ENCODE data around the gene WDHD1.
"Not testable (repeated sequence)": the region's sequence is repeated elsewhere in the genome, so short reads cannot be mapped to it uniquely, and the experiment has no call there.

Gene WDHD1

DNA sequence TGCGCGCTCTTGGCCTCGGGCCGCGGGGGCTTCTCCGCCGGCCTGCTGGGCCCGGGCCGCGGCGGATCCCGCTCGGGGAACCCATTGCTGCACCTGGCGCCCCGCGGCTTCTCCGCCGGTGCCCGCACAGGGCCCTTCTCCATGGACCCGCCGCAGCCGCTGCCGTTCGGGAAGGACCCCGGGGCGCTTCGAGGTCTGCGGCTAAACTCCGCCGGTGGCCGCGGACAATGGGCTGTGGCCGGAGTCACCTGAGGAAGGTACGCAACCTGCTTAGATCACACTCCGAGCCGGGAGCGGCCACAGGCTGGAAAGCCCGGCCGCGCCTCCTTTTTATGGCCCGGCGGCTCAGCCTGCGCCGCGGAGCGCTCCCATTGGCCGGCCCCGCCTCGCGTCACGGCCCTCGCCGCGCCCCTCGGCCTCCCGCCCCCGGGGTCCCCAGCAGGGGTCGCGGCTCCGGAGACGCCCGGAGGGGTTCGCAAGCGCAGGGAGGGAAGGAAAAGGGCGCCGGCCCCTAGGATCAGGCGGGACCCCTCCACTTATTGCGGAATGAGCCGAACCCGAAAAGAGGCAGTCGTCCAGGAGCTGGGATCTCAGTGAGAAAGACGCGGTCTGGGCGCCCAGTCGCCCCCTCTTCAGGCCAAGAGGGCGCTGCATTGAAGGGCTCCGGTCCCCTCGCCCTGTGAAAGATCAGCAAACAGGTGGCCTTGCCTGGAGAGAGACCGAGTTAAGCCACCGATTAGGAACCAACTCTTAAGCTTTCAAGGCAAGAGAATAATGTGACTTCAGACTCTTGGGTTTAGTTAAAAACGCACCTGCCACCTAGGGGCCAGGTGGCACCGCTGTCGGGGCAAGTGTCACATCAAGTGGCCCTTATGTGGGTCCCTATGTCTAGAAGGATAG lies 124.1 kb downstream of the WDHD1 start, which contains the start of gene GCH1:
Gene GCH1 (minus strand): TSS at position 306 of the 900 bp plus-strand sequence. CDS start 163 bp downstream, at position 143.
- peak; percentile 84 to 90 for DNase-seq

DNA sequence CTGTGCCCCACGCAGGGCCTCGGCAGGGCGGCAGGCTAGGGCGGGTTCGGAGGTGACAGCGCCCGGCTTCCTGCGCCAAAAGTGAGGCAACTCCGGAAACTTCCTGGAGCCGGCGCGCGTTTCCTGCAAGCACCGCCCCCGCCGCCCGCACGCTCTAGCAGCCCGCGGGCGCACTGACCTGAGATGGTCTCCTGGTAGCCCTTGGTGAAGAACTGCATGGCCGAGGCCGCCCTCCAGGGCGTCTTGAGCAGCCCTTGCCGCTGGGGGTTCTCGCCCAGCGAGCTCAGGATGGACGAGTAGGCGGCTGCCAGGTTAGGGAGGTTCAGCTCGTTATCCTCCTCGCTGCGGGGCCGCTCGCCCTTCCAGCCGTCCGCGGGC lies 124.8 kb downstream of the WDHD1 start:
- peak in 1 of 2 experiments; percentile 35 for DNase-seq

DNA sequence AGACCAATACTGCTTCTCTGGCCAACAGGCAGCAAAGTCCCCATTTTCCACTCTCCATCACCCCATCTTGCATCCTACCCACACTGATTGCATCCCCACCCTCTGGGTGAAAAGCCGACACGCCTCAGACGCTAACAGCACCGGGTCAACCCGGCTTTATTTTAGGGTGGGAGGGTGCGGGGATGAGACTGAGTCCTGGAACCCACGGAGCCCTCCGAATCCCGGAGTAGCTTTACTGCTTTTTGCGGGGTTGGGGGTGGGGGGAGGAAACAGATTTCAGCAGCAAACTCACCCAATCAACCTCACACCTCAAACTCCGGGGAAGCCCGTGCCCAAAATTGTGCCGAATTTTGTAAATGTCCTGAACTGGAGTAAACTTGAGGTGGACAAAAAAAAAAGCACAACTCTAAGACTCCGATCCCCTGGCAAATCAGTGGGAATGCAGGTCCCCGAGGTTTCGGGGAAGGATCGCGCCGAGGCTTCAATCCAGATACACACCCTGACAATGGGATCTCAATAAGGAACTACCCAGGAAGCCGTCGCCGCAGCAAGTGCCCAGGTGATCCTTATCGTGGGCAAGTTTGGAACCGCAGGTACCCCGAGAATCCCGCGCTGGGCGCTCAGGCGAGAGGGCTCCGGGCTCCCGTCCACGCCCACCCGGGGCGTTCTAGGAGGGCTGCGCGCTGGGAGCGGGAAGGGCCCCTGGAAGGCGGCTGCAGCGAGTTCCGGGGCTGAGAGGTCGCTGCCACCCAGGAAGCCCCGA lies 125.3 kb downstream of the WDHD1 start:
- DNase-seq = no peak

DNA sequence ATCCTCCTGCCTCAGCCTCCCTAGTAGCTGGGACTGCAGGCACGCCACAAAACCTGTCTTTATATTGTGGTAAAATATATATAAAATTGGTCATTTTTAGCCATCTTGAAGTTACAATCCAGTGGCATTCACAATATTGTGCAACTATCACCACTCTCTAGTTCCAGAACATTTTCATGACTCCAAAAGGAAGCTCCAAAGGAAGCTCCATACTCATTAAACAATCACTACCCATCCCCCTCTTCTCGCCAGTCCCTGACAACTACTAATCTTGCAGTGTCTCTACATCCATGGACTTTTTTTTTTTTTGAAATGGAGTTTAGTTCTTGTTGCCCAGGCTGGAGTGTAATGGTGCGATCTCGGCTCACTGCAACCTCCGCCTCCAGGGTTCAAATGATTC lies 127.3 kb downstream of the WDHD1 start:
- DNase-seq = no peak

DNA sequence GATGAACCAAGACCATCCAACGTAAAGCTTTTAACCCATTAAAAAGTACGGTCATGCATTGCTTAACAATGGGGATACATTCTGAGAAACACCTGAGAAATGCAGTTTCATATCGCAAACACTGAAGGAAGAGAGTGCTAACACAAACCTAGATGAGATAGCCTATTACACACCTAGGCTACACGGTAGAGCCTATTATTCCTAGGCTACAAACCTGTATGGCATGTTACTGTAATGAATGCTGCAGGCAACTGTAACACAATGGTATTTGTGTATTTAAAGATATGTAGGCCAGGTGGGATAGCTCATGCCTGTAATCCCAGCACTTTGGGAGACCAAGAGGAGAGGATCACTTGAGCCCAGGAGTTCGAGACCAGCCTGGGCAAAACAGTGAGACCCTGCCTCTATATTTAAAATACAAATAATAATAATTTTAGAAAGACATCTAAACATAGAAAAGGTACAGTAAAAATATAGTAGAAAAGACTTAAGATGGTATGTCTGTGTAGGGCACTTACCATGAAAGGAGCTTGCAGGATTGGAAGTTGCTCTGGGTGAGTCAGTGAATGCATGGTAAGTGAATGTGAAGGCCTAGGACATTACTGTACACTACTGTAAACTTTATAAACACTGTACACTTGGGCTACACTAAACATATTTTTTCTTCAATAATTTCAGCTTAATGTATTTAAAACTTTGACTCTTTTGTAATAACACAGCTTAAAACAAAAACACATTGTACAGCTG lies 128.9 kb downstream of the WDHD1 start:
- not testable (repeated sequence) for DNase-seq

DNA sequence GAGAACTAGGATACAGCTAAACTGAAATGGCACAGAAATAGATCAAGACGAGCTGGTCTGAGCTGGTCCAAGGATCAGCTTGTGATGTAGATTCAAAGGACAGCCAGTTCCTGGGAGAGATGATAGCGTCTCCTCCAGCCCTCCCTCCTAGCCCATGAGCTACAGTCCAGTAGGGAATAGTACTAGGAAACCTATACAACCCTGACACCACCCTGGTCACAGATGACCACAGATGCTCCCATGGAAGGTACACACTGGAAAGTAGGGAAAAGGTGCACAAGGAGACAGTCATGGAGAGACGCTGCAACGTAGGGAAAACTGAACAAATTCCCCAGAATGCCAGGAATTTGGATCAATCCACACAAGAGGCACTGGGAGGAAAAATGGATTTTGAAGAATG lies 131.2 kb downstream of the WDHD1 start:
- no peak for DNase-seq

DNA sequence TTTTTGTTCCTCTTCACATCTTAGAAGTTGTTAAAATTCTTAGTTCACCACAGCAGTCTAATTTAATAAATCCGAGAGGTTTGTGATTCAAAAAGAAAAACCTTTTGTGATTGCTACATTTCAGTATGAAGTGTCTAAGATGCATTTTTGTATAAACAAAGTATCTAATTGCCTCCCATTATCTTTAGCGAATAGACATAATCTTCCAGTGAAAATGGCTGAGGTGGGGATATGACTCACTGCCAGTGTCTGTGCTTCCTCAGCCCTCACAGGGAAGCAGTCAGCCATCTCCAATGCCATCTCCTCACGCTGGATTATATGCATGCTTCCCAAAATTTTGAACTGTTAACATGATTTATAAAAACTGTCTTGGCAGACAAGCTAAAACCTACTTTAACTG lies 131.9 kb downstream of the WDHD1 start:
- DNase-seq = no peak

DNA sequence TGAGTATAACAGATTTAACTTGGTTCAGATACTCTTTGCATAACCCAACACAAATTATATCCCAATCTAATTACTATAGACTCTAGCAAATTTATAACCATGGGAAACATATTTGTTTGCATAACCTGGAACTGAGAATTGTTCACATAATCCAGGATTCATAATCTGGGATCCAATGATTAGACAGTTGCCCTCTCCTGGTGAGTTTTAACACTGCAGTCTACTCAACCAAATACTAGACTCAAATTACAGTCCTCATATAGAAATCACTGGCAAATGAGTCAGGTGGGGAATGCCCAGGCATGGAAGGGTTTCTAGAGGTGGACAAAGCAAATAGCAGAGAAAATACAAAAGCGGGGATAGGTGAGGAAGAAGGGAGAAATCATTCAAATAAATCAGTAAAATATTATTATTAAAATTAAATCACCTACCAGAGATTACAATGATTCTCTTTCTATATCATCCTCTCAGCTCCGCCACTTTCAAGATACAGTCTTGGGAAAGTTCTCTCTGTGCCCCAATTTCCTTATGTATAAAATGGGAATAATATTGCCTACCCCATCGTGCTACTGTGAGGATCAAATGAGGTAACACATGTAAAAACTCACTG lies 133.6 kb downstream of the WDHD1 start:
- peak in 1 of 2 experiments; percentile 12 for DNase-seq

DNA sequence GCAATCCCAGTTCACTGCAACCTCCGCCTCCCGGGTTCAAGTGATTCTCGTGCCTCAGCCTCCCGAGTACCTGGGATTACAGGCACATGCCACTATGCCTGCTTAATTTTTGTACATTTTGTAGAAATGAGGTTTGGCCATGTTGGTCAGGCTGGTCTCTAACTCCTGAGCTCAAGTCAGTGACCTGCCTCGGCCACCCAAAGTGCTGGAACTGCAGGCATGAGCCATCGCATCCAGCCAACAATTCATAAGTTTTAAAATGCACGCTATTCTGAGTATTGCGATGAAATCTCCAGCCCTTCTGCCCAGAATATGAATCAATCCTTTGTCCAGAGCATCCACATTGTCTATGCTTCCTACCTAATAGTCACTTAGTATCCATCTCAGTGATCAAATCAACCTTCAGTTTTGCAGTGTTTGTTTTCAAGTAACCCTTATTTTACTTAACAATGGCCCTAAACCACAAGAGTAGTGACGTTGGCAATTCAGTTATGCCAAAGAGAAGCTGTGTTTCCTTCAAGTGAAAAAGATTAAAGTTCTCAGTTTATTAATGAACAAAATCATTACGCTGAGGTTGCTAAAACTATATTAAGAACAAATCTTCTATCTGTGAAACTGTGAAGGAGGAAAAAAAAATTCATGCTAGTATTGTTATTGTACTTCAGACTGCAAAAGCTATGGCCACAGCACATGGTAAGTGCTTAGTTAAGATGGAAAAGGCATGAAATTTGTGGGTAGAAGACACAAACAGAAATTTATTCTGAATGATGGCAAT lies 135.2 kb downstream of the WDHD1 start:
- no peak for DNase-seq

DNA sequence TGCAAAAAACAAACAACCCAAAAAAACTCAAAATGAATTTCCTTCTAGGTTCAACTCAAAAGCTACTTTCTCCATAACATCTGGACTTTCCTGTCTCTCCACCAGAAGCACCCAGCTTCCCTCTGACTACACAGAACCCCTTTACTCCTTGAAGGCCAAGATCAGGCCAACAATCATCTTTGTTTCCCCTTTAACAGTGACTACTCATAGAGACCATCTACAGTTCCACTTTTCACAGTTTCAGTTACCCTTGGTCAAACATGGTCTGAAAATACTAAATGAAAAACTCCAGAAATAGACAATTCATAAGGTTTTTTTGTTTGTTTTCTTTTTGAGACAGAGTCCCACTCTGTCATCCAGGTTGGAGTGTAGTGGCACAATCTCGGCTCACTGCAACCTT lies 136.1 kb downstream of the WDHD1 start:
- no peak for DNase-seq

DNA sequence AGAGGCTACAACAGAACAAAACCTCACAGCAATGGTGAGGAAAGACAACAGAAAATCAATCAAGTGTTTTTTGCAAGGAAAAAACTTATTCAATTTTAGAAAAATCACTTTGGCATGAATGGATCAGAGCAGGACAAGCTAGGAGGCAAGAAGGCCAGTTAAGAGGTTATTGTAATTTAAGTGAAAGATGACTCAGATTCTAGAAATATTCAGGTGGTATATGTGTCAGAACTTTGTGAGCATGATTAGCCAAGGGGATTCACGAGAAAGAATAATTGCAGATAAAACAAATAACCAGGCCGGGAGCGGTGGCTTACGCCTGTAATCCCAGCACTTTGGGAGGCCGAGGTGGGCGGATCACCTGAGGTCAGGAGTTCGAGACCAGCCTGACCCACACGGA lies 137.0 kb downstream of the WDHD1 start:
- no peak for DNase-seq

Data from NCI-H1930 (cell line).